SK-N-SH treated with all-trans-retinoic acid at 6 μM for 48 hours (cell line): Measurements from ENCODE around the gene ACTR2.

Experiments used
- ATAC-seq: fragments of 200-7000 bp; cut with Tn5 transposase; 3 replicates; pipeline ENCODE4 v1.9.1; 2020; ENCODE audit warnings: mild to moderate bottlenecking, moderate library complexity
- ARNTL ChIP-seq: fragments of 450-650 bp; formaldehyde crosslinking; IDR thresholded peaks from 2 replicates; pipeline ENCODE4 v1.5.0; 2020; ENCODE audit warnings: low read depth, mild to moderate bottlenecking, moderate library complexity, borderline replicate concordance
- BACH2 ChIP-seq: fragments of 250-450 bp; sonication (Bioruptor Pico); IDR thresholded peaks from 2 replicates; pipeline ENCODE4 v1.9.0; 2021; ENCODE audit warnings: mild to moderate bottlenecking, borderline replicate concordance
- CSDC2 ChIP-seq: fragments of 250-450 bp; sonication (Bioruptor Pico); IDR thresholded peaks from 2 replicates; pipeline ENCODE4 v1.5.0; 2020; ENCODE audit warnings: mild to moderate bottlenecking, moderate library complexity
- ESRRG ChIP-seq: fragments of 250-450 bp; sonication (Bioruptor Pico); IDR thresholded peaks from 2 replicates; pipeline ENCODE4 v1.6.1; 2021; ENCODE audit warnings: mild to moderate bottlenecking
- GLIS3 ChIP-seq: fragments of 250-450 bp; sonication (Bioruptor Pico); IDR thresholded peaks from 2 replicates; pipeline ENCODE4 v1.5.0; 2020; ENCODE audit warnings: mild to moderate bottlenecking, moderate library complexity
- OSR1 ChIP-seq: fragments of 250-450 bp; sonication (Bioruptor Pico); IDR thresholded peaks from 2 replicates; pipeline ENCODE4 v1.8.0; 2022; ENCODE audit warnings: moderate library complexity, mild to moderate bottlenecking, inconsistent platforms
- POU6F1 ChIP-seq: fragments of 250-450 bp; sonication (Bioruptor Pico); IDR thresholded peaks from 2 replicates; pipeline ENCODE4 v1.8.0; 2021; ENCODE audit warnings: low read depth, mild to moderate bottlenecking, moderate library complexity, borderline replicate concordance
- RARB ChIP-seq: fragments of 250-450 bp; sonication (Bioruptor Pico); IDR thresholded peaks from 2 replicates; pipeline ENCODE4 v1.8.0; 2021; ENCODE audit warnings: mild to moderate bottlenecking, moderate library complexity
- SNAI2 ChIP-seq: fragments of 250-450 bp; sonication (Bioruptor Pico); IDR thresholded peaks from 2 replicates; pipeline ENCODE4 v1.5.0; 2020; ENCODE audit warnings: mild to moderate bottlenecking, moderate library complexity
- TOX ChIP-seq: fragments of 250-450 bp; sonication (Bioruptor Pico); IDR thresholded peaks from 2 replicates; pipeline ENCODE4 v1.8.0; 2021; ENCODE audit warnings: mild to moderate bottlenecking, moderate library complexity, borderline replicate concordance
- TSHZ2 ChIP-seq: fragments of 250-450 bp; sonication (Bioruptor Pico); IDR thresholded peaks from 2 replicates; pipeline ENCODE4 v1.5.0; 2020; ENCODE audit warnings: mild to moderate bottlenecking, moderate library complexity
- ZC3H10 ChIP-seq: fragments of 250-450 bp; sonication (Bioruptor Pico); IDR thresholded peaks from 2 replicates; pipeline ENCODE4 v1.5.1; 2021; ENCODE audit warnings: mild to moderate bottlenecking, moderate library complexity
- ZFP3 ChIP-seq: fragments of 250-450 bp; sonication (Bioruptor Pico); IDR thresholded peaks from 2 replicates; pipeline ENCODE4 v1.5.0; 2020; ENCODE audit warnings: mild to moderate bottlenecking, moderate library complexity
- ZFP30 ChIP-seq: fragments of 450-650 bp; formaldehyde crosslinking; IDR thresholded peaks from 2 replicates; pipeline ENCODE4 v1.5.0; 2022; ENCODE audit warnings: mild to moderate bottlenecking, moderate library complexity
- ZNF565 ChIP-seq: fragments of 450-650 bp; formaldehyde crosslinking; conservative IDR thresholded peaks from 2 replicates; pipeline ENCODE4 v1.5.0; 2020; ENCODE audit warnings: low read depth, mild to moderate bottlenecking, moderate library complexity
- ZNF8 ChIP-seq: fragments of 450-650 bp; formaldehyde crosslinking; IDR thresholded peaks from 2 replicates; pipeline ENCODE4 v1.5.0; 2020; ENCODE audit warnings: mild to moderate bottlenecking, moderate library complexity
- TF ChIP-seq, protein P1 (sequence below): fragments of 250-450 bp; sonication (Bioruptor Pico); IDR thresholded peaks from 2 replicates; pipeline ENCODE4 v1.8.0; 2020; ENCODE audit warnings: mild to moderate bottlenecking, moderate library complexity, borderline replicate concordance
- TF ChIP-seq, protein P2 (sequence below): fragments of 250-450 bp; sonication (Bioruptor Pico); IDR thresholded peaks from 2 replicates; pipeline ENCODE4 v1.5.1; 2020; ENCODE audit warnings: low read depth, mild to moderate bottlenecking, moderate library complexity
- TF ChIP-seq, protein P3 (sequence below): fragments of 250-450 bp; sonication (Bioruptor Pico); IDR thresholded peaks from 2 replicates; pipeline ENCODE4 v1.5.1; 2021; ENCODE audit warnings: mild to moderate bottlenecking, moderate library complexity

The ACTR2 gene

GRCh38 chr2:65309699-65310098 lies 82.1 kb downstream of the ACTR2 start (continued):
- TF ChIP-seq, protein P1, sequence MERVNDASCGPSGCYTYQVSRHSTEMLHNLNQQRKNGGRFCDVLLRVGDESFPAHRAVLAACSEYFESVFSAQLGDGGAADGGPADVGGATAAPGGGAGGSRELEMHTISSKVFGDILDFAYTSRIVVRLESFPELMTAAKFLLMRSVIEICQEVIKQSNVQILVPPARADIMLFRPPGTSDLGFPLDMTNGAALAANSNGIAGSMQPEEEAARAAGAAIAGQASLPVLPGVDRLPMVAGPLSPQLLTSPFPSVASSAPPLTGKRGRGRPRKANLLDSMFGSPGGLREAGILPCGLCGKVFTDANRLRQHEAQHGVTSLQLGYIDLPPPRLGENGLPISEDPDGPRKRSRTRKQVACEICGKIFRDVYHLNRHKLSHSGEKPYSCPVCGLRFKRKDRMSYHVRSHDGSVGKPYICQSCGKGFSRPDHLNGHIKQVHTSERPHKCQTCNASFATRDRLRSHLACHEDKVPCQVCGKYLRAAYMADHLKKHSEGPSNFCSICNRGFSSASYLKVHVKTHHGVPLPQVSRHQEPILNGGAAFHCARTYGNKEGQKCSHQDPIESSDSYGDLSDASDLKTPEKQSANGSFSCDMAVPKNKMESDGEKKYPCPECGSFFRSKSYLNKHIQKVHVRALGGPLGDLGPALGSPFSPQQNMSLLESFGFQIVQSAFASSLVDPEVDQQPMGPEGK (CRISPR knock-in tag) = no peak
- no peak for TF ChIP-seq OSR1 (CRISPR knock-in tag)
- no peak for TF ChIP-seq CSDC2 (CRISPR knock-in tag)
- TF ChIP-seq, protein P2, sequence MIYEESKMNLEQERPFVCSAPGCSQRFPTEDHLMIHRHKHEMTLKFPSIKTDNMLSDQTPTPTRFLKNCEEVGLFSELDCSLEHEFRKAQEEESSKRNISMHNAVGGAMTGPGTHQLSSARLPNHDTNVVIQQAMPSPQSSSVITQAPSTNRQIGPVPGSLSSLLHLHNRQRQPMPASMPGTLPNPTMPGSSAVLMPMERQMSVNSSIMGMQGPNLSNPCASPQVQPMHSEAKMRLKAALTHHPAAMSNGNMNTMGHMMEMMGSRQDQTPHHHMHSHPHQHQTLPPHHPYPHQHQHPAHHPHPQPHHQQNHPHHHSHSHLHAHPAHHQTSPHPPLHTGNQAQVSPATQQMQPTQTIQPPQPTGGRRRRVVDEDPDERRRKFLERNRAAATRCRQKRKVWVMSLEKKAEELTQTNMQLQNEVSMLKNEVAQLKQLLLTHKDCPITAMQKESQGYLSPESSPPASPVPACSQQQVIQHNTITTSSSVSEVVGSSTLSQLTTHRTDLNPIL (CRISPR knock-in tag) = no peak

DNA sequence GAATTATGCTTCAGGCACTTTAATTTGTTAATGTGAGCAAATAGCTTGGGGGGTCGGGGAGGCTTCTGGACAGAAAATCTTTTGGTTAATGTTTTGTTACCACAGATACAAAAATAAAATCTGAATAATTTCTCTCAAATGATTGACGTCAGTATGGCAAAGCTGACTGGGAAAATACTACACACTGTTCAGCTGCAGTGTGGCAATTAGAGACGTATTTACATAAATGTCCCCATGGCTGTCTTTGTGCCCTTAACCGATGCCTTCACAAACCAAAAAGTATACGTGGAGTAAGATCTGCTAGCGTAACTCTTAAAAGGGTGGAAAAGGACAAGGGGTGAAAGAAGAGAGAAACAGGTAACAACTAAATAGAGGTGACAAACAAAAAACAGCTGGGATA lies 83.4 kb downstream of the ACTR2 start:
- TF ChIP-seq, protein P1 (CRISPR knock-in tag) = no peak
- TF ChIP-seq, protein P3, sequence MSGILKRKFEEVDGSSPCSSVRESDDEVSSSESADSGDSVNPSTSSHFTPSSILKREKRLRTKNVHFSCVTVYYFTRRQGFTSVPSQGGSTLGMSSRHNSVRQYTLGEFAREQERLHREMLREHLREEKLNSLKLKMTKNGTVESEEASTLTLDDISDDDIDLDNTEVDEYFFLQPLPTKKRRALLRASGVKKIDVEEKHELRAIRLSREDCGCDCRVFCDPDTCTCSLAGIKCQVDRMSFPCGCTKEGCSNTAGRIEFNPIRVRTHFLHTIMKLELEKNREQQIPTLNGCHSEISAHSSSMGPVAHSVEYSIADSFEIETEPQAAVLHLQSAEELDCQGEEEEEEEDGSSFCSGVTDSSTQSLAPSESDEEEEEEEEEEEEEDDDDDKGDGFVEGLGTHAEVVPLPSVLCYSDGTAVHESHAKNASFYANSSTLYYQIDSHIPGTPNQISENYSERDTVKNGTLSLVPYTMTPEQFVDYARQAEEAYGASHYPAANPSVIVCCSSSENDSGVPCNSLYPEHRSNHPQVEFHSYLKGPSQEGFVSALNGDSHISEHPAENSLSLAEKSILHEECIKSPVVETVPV (CRISPR knock-in tag) = no peak
- TF ChIP-seq ZFP30 (CRISPR knock-in tag) (no peak), ZNF565 (CRISPR knock-in tag) (no peak), ZFP3 (no peak)
- TF ChIP-seq, protein P2 (CRISPR knock-in tag) = no peak
- no peak for ATAC-seq

GRCh38 chr2:65311596-65311995 lies 84.0 kb downstream of the ACTR2 start:
- ATAC-seq = no peak
- TF ChIP-seq GLIS3 (CRISPR knock-in tag) (no peak), RARB (no peak), TSHZ2 (CRISPR knock-in tag) (no peak), SNAI2 (no peak), TOX (CRISPR knock-in tag) (no peak), ZFP30 (CRISPR knock-in tag) (no peak), ESRRG (no peak), CSDC2 (CRISPR knock-in tag) (no peak), POU6F1 (no peak), ZNF8 (CRISPR knock-in tag) (no peak), ARNTL (no peak), BACH2 (CRISPR knock-in tag) (no peak), ZC3H10 (CRISPR knock-in tag) (no peak)
- TF ChIP-seq, protein P1 (CRISPR knock-in tag) = no peak
- TF ChIP-seq, protein P2 (CRISPR knock-in tag) = no peak
- TF ChIP-seq, protein P3 (CRISPR knock-in tag) = no peak
- TF ChIP-seq, all 23 proteins: peak for 0
